Kidney tubule cell (primary cell): Measurements from ENCODE around the gene CARD14.
"Not testable (repeated sequence)": the region's sequence is repeated elsewhere in the genome, so short reads cannot be mapped to it uniquely, and the experiment has no call there.

Experiments
- DNase-seq: peaks from one replicate; pipeline ENCODE4 v3.0.0-alpha.2; 2018; ENCODE audit warnings: low spot score

Gene CARD14

GRCh38 chr17:80147035-80147822 is 22.6 kb upstream of the CARD14 start, which contains the start of gene EIF4A3:
EIF4A3 (minus strand) TSS chr17:80147128; CDS start chr17:80146961, 167 bp downstream.
- DNase-seq: peak; percentile 100

- DNase-seq: no peak
These were observed 18.5 kb upstream of the CARD14 start for GRCh38 chr17:80151333-80151732.

- DNase-seq: no peak
These were observed 17.6 kb upstream of the CARD14 start for GRCh38 chr17:80152081-80152702.

GRCh38 chr17:80153004-80153403 is 16.8 kb upstream of the CARD14 start:
- DNase-seq: no peak

- DNase-seq: no peak
These were observed 15.7 kb upstream of the CARD14 start for GRCh38 chr17:80154166-80154565.

GRCh38 chr17:80155600-80155999 is 14.2 kb upstream of the CARD14 start:
- DNase-seq: not testable (repeated sequence)

- DNase-seq: no peak
These were observed 11.0 kb upstream of the CARD14 start for GRCh38 chr17:80158846-80159245.

GRCh38 chr17:80160536-80160935 is 9.3 kb upstream of the CARD14 start:
- DNase-seq: no peak

GRCh38 chr17:80163336-80163735 is 6.5 kb upstream of the CARD14 start:
- no peak for DNase-seq

GRCh38 chr17:80164185-80164584 is 5.6 kb upstream of the CARD14 start:
- DNase-seq: no peak

- DNase-seq: no peak
These were observed 3.4 kb upstream of the CARD14 start for GRCh38 chr17:80166446-80166845.

- DNase-seq: no peak
These were observed 1.5 kb upstream of the CARD14 start for GRCh38 chr17:80168371-80168770.

- DNase-seq: no peak
These were observed 723 bp upstream of the CARD14 start for GRCh38 chr17:80169107-80169506.

- no peak for DNase-seq
These were observed 1.9 kb downstream of the CARD14 start for GRCh38 chr17:80171681-80172080.

- DNase-seq: no peak
These were observed 3.3 kb downstream of the CARD14 start for GRCh38 chr17:80173126-80173525.

GRCh38 chr17:80173916-80174315 is 4.1 kb downstream of the CARD14 start:
- no peak for DNase-seq

GRCh38 chr17:80176757-80177156 is 6.9 kb downstream of the CARD14 start:
- DNase-seq: no peak

GRCh38 chr17:80177986-80178595 is 8.3 kb downstream of the CARD14 start:
- DNase-seq: no peak

GRCh38 chr17:80180192-80180591 is 10.4 kb downstream of the CARD14 start:
- no peak for DNase-seq

GRCh38 chr17:80181431-80181830 is 11.6 kb downstream of the CARD14 start:
- DNase-seq: no peak

- DNase-seq: no peak
These were observed 12.5 kb downstream of the CARD14 start for GRCh38 chr17:80182118-80182844.

GRCh38 chr17:80182845-80183223 is 13.0 kb downstream of the CARD14 start:
- DNase-seq: no peak
